Testis (tissue), 3 donors: Measurements from ENCODE around the gene CLDN2. TPM values are rescaled to one million over a fixed set of nuclear protein-coding genes. Genes with fewer than 3 reads are reported as not detected.

ENCODE experiments used
- DNase-seq: peaks from one replicate; pipeline ENCODE4 v3.0.0-alpha.2; 2019
- H3K27ac ChIP-seq, 2 donors: fragments of 200-600 bp; sonication (generic); one replicate each; pipeline ENCODE4 v1.5.1; 2019
- H3K27me3 ChIP-seq: fragments of 200-600 bp; sonication (generic); one replicate; pipeline ENCODE4 v1.5.1; 2019
- H3K36me3 ChIP-seq: fragments of 200-600 bp; sonication (generic); one replicate; pipeline ENCODE4 v1.5.1; 2017; ENCODE audit warnings: low read depth; ENCODE audit errors: missing control alignments
- H3K4me1 ChIP-seq: fragments of 200-600 bp; sonication (generic); one replicate; pipeline ENCODE4 v1.5.1; 2019
- H3K4me3 ChIP-seq, 2 donors: fragments of 200-600 bp; sonication (generic); one replicate each; pipeline ENCODE4 v1.5.1; 2017 to 2019
- H3K9me3 ChIP-seq: fragments of 200-600 bp; sonication (generic); one replicate; pipeline ENCODE4 v1.5.1; 2017
- CTCF ChIP-seq, 3 experiments: fragments of 450-650 bp in 2 of 3; fragments of 200-600 bp in 1 of 3; sonication (generic) in 1 of 3; IDR thresholded peaks; one replicate each; pipeline ENCODE4 v1.5.1; 2016 to 2019; ENCODE audit warnings: antibody characterized with exemption in 3 of 3, mild to moderate bottlenecking in 2 of 3, moderate library complexity in 1 of 3
- POLR2A ChIP-seq: fragments of 450-650 bp; IDR thresholded peaks from one replicate; pipeline ENCODE4 v1.6.1; 2017; ENCODE audit warnings: antibody characterized with exemption, mild to moderate bottlenecking, moderate library complexity
- WGBS, 2 donors: methylation state at CpG; one replicate each; pipeline ENCODE4 v1.1.5; 2018; 5-methylcytosine and 5-hydroxymethylcytosine counted together
- intact Hi-C: fragments of 100-400 bp; cut with DNase I; formaldehyde crosslinking; loops from one replicate; pipeline ENCODE4 v1.15.1; 2023; ENCODE audit warnings: low total_unique reads
- polyA plus RNA-seq: library from polyadenylated mRNA; stranded (reverse); fragments of 350-450 nt; fragmentation: Illumina TruSeq; extraction: RNeasy Lipid Tissue Mini Kit (QIAGEN cat#74804); gene quantifications from one replicate; pipeline ENCODE4 v1.2.3, GENCODE V29; 2014; ENCODE audit warnings: low read depth, low replicate concordance; ENCODE audit not compliant: insufficient read depth
- total RNA-seq, 2 donors: library from RNA; depleted of rRNA; stranded (reverse); fragments of >200 nt; gene quantifications; one replicate each; pipeline ENCODE4 v1.2.3, GENCODE V29; 2016

CLDN2 gene
- total and polyA plus RNA-seq, 3 donors from 2014 or later: 6.5 TPM; not detected in 2

DNA sequence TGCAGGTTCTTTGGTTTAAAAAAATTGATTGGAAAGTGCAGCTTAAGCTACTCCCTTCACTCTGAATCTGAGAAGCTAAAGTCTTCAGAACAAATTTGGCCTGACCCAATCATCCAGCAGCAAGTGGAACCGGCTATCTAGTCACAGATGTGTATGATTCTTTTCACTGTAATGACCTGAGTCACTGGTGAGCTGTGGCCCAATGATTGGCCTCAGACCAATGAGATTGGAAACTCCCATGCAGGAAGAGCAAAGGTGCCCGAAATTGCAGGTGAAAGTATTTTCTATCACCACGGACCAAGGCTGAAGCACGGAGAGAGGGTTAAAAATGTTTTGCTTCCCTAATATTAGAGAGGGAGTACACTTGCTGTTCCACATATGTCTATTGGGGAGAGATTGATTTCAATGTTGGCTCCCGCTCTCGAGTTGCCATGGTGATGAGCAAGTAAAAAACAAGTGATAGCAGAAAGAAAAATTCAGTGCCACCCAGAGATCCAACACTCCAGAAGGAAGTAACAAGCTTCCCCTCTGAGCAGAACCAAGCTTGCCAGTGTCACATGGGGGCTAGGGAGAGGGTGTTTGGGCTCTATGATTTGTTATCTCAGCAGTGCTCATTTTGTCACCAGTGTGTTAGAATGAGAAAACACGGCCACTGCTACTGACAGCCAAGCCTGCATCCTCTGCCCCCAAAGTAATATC is 28.3 kb upstream of the CLDN2 start:
- intact Hi-C loops: no loop called here
- no peak overlapping the region for H3K27ac ChIP-seq
- no peaks in the 10 kb centered on the region for H3K27me3 ChIP-seq
- H3K9me3 ChIP-seq: no peaks in the 10 kb centered on the region
- no peak for DNase-seq
- H3K4me3 ChIP-seq: no peak overlapping the region
- no peaks in the 10 kb centered on the region for H3K36me3 ChIP-seq
- no peak for TF ChIP-seq POLR2A
- no peak for TF ChIP-seq CTCF (IDR thresholded peaks at IDR 0.05)
- no peaks in the 10 kb centered on the region for H3K4me1 ChIP-seq
- 74 to 87% methylated on average over 6 to 7 of the region's 7 CpGs for WGBS, 2 donors

DNA sequence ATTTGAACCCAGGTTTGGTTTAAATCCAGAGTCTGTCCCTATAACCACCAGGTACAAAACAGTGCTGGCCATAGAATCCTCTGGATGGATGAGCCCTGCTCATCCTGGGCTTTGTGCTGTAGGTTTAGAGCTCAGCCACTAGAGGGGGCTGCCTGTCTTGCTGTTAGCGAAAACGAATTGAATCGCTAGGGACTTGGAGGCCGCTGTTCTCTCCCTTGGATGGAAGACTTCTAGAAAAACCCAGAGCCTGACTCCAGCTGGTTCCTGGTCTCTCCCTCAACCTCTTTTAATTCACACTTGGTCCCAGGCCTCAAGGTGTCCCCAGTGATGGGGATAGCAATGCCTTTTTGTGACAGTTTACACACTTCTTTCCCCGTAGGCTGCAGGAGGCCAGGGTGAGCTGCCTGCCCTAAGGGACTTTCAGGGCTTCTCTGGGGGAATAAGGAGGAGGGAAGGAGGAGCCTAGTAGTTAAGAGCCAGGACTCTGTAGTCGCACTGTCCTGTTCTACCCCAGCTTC is 25.8 kb upstream of the CLDN2 start:
- Histone ChIP-seq H3K4me1 (no peaks in the 10 kb centered on the region), H3K27ac (no peak overlapping the region), H3K36me3 (no peaks in the 10 kb centered on the region), H3K4me3 (no peak overlapping the region), H3K27me3 (no peaks in the 10 kb centered on the region), H3K9me3 (no peaks in the 10 kb centered on the region)
- DNase-seq: peak; percentile 65
- TF ChIP-seq POLR2A (no peak), CTCF (IDR thresholded peaks at IDR 0.05) (peak; percentile 33 to 50 (median 48))
- intact Hi-C loops: no loop called here
- WGBS, 2 donors: 0 to 27% methylated on average over 1 to 6 of the region's 6 CpGs

- no peak for TF ChIP-seq CTCF (IDR thresholded peaks at IDR 0.05)
- no peak for TF ChIP-seq POLR2A
- H3K4me3 ChIP-seq: no peak overlapping the region
- no peak overlapping the region for H3K27ac ChIP-seq
- no peaks in the 10 kb centered on the region for H3K9me3 ChIP-seq
- H3K27me3 ChIP-seq: no peaks in the 10 kb centered on the region
- H3K4me1 ChIP-seq: no peaks in the 10 kb centered on the region
- no peak for DNase-seq
- intact Hi-C loops: no loop called here
- WGBS, 2 donors: 33 to 67% methylated on average over 1 to 2 of the region's 3 CpGs
- no peaks in the 10 kb centered on the region for H3K36me3 ChIP-seq
Measured at GRCh38 chrX:106894978-106895452, 25.2 kb upstream of the CLDN2 start.

- WGBS, 2 donors: 82 to 85% methylated on average over 6 of the region's 6 CpGs
- TF ChIP-seq CTCF (IDR thresholded peaks at IDR 0.05) (no peak), POLR2A (no peak)
- no peak overlapping the region for H3K27ac ChIP-seq
- no peaks in the 10 kb centered on the region for H3K4me1 ChIP-seq
- intact Hi-C loops: no loop called here
- no peaks in the 10 kb centered on the region for H3K27me3 ChIP-seq
- H3K9me3 ChIP-seq: no peaks in the 10 kb centered on the region
- no peaks in the 10 kb centered on the region for H3K36me3 ChIP-seq
- no peak for DNase-seq
- no peak overlapping the region for H3K4me3 ChIP-seq
Measured at GRCh38 chrX:106897259-106897658, 22.9 kb upstream of the CLDN2 start.

GRCh38 chrX:106898462-106898861 is 21.7 kb upstream of the CLDN2 start:
- H3K36me3 ChIP-seq: no peaks in the 10 kb centered on the region
- H3K9me3 ChIP-seq: no peaks in the 10 kb centered on the region
- no peak overlapping the region for H3K27ac ChIP-seq
- no peaks in the 10 kb centered on the region for H3K27me3 ChIP-seq
- no peak overlapping the region for H3K4me3 ChIP-seq
- 50 to 89% methylated on average over 1 of the region's 1 CpG for WGBS, 2 donors
- no peak for TF ChIP-seq CTCF (IDR thresholded peaks at IDR 0.05)
- TF ChIP-seq POLR2A: no peak
- intact Hi-C loops: no loop called here
- DNase-seq: peak; percentile 18
- H3K4me1 ChIP-seq: no peaks in the 10 kb centered on the region
